ENCODE results near the gene PCARE.
A peak's percentile ranks its signal among the peaks of the same experiment; 100 is the strongest.
"Not testable (repeated sequence)": the region's sequence is repeated elsewhere in the genome, so short reads cannot be mapped to it uniquely, and the experiment has no call there.

Gene PCARE

GRCh38 chr2:29074411-29074810 lies at the start of gene PCARE:
Gene PCARE, minus strand, starts transcription at chr2:29074523. Its CDS starts 262 bp downstream, at chr2:29074261.
- no peak for DNase-seq

GRCh38 chr2:29123617-29124349 lies 49.5 kb upstream of the PCARE start:
- no peak for DNase-seq

DNA sequence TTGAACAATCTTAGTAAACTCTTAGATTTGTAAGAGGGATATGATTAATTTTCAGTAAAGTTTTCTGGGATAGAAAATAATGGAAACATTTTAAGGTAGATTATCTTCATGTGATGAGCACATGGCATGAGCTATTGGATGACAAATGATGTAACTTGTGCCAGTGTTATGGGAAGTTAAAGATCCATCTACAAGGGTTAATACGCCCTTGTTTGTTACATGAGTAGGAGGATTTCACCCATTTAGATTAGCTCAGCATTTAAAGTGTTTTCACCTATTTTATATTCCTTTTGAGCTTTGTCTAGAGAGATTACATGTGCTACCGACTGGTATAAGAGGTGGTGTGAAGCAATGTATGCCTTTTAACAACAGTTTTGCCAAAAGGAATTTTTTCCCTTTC lies 46.5 kb upstream of the PCARE start:
- DNase-seq, result no peak

DNA sequence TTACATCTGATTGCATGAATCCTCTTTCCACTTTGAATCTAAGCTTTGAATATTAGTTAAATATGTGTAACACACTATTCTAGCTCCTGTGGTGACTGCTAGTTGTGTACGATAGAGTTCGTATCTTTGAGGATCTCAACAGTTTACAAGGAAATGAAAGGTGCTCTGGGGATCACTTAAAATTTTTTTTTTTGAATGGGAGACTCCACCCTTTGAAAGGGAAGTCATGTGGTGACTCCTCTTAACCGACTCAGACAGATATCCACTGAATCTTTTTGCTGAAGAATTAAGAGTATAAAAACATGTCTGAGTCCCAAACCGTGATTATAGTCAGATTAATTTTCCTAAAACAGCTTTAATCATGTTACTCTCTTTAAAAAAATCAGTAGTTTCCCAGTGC lies 44.9 kb upstream of the PCARE start:
- no peak for DNase-seq

- no peak for DNase-seq
Observed at GRCh38 chr2:29117636-29118303, 43.4 kb upstream of the PCARE start.

GRCh38 chr2:29115797-29116781 lies 41.8 kb upstream of the PCARE start:
- DNase-seq, result peak; percentile 22

DNA sequence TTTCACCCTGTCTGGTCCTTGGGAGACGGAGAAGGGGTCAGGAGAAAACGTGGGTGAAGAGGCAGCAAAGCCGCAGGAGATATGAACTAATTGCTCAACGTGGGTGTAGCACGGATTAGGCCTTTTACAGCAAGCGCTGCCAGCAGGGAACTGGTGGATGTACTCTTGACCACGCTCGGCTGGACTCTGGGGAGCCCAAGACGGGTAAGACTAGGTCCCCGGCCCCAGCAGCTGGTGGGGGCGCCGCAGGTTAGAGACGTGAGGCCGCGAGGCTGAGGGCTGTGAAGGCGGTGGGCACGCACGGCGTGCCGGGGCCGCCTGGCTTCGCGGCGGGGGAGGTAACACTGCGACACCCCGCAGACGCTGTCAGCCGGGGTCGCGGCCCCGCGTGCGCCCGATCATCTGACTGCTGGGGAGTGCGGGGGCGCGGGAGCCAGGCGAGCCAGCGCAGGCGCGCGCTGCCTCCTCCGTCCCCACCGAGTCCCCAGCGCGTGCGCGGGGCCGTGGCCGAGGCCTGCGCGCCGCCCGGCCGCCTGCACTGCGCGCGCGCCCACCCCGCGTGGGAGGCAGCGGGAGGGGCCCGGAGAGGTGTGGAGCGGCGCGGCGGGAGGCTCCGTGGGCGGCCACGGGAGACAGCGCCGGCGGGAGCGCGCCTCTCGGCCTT lies 40.8 kb upstream of the PCARE start, which contains the start of gene CLIP4:
TSS of gene CLIP4 (plus strand) at position 470 of the 664 bp plus-strand sequence. CDS start 5,974 bp downstream, outside the sequence.
- DNase-seq, result peak; percentile 38

- no peak for DNase-seq
Observed at GRCh38 chr2:29114586-29114945, 40.2 kb upstream of the PCARE start.

DNA sequence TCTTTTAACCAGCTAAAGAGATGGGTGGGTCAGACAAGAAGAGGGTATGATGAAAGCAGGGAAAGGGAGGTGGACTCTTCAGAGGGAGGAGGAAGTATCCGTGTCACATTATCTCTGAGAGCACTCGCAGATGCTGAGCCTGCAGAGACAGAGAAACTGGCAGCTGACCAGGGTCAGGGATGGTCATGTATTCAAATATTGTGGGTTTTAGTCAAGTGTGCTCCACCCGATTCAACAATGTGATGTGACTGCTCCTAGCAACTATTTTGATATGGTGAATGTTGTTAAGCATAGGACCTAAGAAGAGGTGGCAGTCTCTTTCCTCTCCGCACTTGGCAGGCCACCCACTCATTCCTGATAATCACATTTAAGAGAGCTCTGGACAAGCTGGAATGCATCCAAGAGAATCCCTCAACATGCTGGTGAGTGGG lies 39.6 kb upstream of the PCARE start:
- DNase-seq, result peak; percentile 30

DNA sequence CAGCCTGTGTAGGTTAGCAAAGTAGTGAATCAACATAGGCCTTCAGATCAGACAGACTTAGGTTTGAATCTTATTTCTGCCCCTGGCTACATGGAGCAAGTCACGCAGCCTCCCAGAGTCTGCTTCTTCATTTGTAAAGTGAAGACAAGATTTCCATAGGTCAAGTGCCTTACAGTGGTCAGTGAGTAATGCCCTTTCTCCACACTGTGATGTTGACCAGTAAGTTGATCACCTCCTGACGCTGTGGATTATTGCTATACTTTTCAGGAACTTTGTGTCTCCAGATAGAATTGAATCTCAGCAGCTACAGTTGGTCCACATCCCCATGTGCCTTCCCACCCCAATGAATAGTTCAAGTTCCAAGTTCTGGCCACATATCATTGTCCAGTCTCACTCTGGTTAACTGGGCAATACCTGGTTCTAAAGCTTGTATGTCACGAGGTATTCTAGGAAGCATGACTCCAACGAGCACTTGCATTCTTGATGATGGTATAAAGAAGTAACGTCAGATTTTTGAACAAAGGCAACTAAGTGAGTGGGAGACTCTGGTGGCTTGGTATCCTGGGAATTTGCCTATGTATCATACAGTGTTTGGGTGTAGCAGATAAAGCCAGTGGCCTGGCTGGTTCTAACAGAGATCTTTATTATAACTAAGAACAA lies 38.8 kb upstream of the PCARE start:
- no peak for DNase-seq

- no peak for DNase-seq
Observed at GRCh38 chr2:29112379-29112778, 38.1 kb upstream of the PCARE start.

DNA sequence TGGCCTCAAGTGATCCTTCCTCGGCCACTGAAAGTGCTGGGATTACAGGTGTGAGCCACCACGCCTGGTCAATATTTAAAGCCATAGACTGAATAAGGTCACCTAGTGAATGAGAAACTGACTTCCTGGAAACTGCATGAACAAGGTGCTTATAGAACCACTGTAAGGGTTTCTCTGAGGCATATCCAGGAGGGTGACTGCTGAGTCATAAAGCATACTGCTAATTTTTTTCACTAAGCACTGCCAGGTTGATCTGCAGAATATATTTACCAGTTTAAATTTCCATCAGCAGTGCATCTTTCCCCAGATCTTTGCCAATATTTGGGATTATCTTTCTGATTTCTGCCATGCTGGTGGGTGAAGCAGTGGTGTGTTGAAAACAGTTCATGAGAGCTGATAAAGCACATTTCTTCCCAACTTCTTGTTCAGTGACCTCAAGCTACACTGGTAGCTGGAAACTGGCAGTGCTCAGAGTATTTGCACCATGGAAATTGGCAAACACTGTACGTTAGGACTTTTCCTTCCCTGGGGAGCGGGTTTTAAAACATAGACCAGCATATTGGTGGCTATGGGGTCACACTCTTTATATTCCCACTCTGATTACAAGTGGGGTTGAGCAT lies 36.7 kb upstream of the PCARE start:
- no peak for DNase-seq

GRCh38 chr2:29109246-29109645 lies 34.9 kb upstream of the PCARE start:
- DNase-seq, result no peak

GRCh38 chr2:29108225-29108624 lies 33.9 kb upstream of the PCARE start:
- no peak for DNase-seq

DNA sequence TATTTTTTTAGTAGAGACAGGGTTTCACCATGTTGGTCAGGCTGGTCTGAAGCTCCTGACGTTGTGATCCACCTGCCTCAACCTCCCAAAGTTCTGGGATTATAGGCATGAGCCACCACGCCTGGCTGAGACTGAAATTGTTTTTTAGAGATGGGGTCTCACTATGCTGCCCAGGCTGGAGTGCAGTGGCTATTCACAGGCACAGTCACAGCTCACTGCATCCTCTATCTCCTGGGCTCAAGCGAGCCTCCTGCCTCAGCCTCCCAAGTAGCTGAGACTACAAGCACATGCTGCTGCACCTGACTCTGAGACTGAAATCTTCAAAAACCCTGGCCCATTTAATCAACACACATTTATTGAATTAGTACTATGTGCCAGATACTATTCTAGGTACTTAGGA lies 33.2 kb upstream of the PCARE start:
- DNase-seq, result not testable (repeated sequence)

DNA sequence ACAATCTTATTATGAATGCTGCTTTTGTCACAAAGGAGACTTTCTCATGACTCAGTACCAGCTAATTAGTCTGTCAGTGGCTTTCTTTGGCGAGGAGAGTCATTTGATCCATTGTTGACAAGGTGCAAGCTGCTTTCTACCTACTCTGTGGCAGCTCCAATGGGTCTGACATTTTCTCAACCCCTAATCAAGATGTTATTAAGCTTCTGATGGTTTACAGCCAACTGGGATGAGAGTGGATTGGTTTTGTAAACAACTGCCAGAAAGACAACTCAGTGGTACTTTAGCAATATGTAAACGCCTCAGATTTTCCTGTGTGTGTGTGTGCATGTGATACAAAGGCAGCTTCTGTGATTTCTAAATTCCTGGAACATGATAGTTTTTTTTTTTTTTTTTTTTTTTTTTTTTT lies 32.7 kb upstream of the PCARE start:
- DNase-seq, result peak; percentile 87

GRCh38 chr2:29106256-29106655 lies 31.9 kb upstream of the PCARE start:
- DNase-seq, result no peak

GRCh38 chr2:29105375-29105774 lies 31.1 kb upstream of the PCARE start:
- no peak for DNase-seq

GRCh38 chr2:29104688-29105087 lies 30.4 kb upstream of the PCARE start:
- DNase-seq, result peak; percentile 7

DNA sequence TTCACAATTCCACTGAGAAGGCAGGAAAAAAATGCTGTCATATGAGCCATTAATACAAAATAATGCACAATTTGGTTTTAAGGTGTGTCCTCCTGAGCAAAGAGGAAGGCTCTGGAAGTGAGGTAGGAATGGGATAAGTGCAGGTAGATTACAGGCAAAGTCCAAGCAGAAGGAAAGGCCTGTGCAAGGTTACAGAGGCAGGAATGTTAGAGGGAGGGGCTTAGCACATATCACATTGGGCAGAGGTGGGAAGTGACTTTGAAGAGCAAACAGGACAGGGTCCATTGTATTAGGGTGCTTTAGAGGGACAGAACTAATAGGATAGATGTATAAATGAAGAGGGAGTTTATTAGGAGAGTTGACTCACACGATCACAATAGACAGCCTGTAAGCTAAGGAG lies 26.2 kb upstream of the PCARE start:
- DNase-seq, result no peak

DNA sequence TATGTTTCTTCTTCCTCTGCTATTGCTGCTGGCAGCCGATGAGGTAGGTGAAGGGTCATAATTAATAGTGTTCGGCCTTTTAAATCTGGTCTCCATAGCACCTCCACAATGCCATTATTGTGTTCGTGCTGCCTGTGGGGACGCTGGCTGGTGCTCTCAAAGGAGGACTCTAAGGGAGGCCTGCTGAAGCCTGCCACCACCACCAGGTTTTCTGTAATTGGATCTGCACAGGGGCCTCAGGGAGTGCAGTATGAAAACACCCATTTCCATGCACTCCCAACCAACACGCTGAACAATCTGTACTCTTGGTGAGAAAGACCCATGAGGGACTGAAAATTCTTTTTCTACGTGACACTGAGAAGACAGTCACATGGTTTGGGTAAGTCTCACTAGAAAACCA lies 23.2 kb upstream of the PCARE start:
- no peak for DNase-seq

DNA sequence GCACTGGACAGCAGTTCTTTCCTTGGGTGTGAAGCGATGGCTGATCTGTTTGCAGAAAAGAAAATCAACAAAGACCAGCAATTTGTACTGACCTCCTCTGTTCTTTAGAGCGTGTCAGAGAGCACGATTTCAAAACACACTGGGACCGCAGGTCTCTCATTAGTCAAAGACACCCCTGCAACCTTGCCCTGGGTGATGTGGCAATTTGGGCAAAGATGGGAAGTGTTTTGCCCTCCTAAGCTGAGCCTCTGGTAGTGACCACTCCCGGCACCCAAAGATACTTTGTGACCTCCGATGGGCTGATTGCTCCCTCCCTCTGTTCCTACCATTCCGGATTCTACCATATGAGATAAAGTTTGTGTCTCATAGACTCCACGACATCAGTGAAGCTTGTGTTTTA lies 22.6 kb upstream of the PCARE start:
- no peak for DNase-seq

Measured in COR-L47 (cell line).